Kasumi-1 (cell line): ENCODE results near the gene RBM10.

ENCODE experiments used
- DNase-seq, 2 experiments: peaks; one replicate each; lab custom pipeline; 2025; lab: John Stamatoyannopoulos, UW

RBM10 gene

GRCh38 chrX:47146936-47147859 is 2.2 kb downstream of the RBM10 start:
- DNase-seq, result no peak

GRCh38 chrX:47148946-47149345 is 3.9 kb downstream of the RBM10 start:
- no peak for DNase-seq

GRCh38 chrX:47151435-47151834 is 6.4 kb downstream of the RBM10 start:
- no peak for DNase-seq

- DNase-seq, result no peak
Observed at GRCh38 chrX:47156611-47157520, 11.8 kb downstream of the RBM10 start.

- DNase-seq, result no peak
Observed at GRCh38 chrX:47158131-47158530, 13.1 kb downstream of the RBM10 start.

GRCh38 chrX:47158781-47159180 is 13.8 kb downstream of the RBM10 start:
- no peak for DNase-seq

- no peak for DNase-seq
Observed at GRCh38 chrX:47160781-47161180, 15.8 kb downstream of the RBM10 start.

GRCh38 chrX:47162927-47163583 is 18.0 kb downstream of the RBM10 start:
- DNase-seq, result no peak

GRCh38 chrX:47164420-47164819 is 19.4 kb downstream of the RBM10 start:
- no peak for DNase-seq

- no peak for DNase-seq
Observed at GRCh38 chrX:47166126-47166525, 21.1 kb downstream of the RBM10 start.

- DNase-seq, result no peak
Observed at GRCh38 chrX:47168495-47169073, 23.6 kb downstream of the RBM10 start.

- DNase-seq, result no peak
Observed at GRCh38 chrX:47169273-47169672, 24.3 kb downstream of the RBM10 start.

GRCh38 chrX:47169726-47170515 is 24.9 kb downstream of the RBM10 start:
- no peak for DNase-seq

- DNase-seq, result no peak
Observed at GRCh38 chrX:47170861-47171692, 26.1 kb downstream of the RBM10 start.

GRCh38 chrX:47171996-47172395 is 27.0 kb downstream of the RBM10 start:
- DNase-seq, result no peak

- DNase-seq, result no peak
Observed at GRCh38 chrX:47172549-47172948, 27.5 kb downstream of the RBM10 start.

- no peak for DNase-seq
Observed at GRCh38 chrX:47172971-47173792, 28.2 kb downstream of the RBM10 start.

GRCh38 chrX:47174376-47174775 is 29.4 kb downstream of the RBM10 start:
- DNase-seq, result no peak

GRCh38 chrX:47174846-47175587 is 30.0 kb downstream of the RBM10 start:
- no peak for DNase-seq
